MG63 (cell line): ENCODE data around the gene CIAO2B. TPM values are rescaled to one million over a fixed set of nuclear protein-coding genes. Genes with fewer than 3 reads are reported as not detected.

Source experiments
- DNase-seq: peaks from one replicate; pipeline ENCODE4 v3.0.0-alpha.2; 2020
- H3K27me3 ChIP-seq: fragments of 250-450 bp; sonication (Bioruptor Pico); 2 replicates; pipeline ENCODE4 v1.5.1; 2020; ENCODE audit warnings: mild to moderate bottlenecking, moderate library complexity
- H3K36me3 ChIP-seq: fragments of 250-450 bp; sonication (Bioruptor Pico); 2 replicates; pipeline ENCODE4 v1.5.1; 2020; ENCODE audit warnings: mild to moderate bottlenecking, moderate library complexity
- H3K4me3 ChIP-seq: fragments of 250-450 bp; sonication (Bioruptor Pico); 2 replicates; pipeline ENCODE4 v1.5.1; 2020; ENCODE audit warnings: mild to moderate bottlenecking, moderate library complexity
- H3K9me3 ChIP-seq: fragments of 250-450 bp; sonication (Bioruptor Pico); 2 replicates; pipeline ENCODE4 v1.5.1; 2020; ENCODE audit warnings: mild to moderate bottlenecking, moderate library complexity
- total RNA-seq: library from RNA; depleted of rRNA; stranded (reverse); fragments of >200 nt; shearing (Covaris generic); gene quantifications from 2 replicates; pipeline ENCODE4 v1.2.3, GENCODE V29; 2014; ENCODE audit warnings: low replicate concordance

Gene CIAO2B
- total RNA-seq, 1 experiment from 2014 or later = 125 TPM

- Histone ChIP-seq H3K27me3 (no peaks in the 10 kb centered on the region), H3K4me3 (no peak overlapping the region), H3K36me3 (no peaks in the 10 kb centered on the region), H3K9me3 (no peaks in the 10 kb centered on the region)
- DNase-seq = no peak
Measured at GRCh38 chr16:66917741-66918140, 16.5 kb downstream of the CIAO2B start.

- Histone ChIP-seq H3K4me3 (no peak overlapping the region), H3K9me3 (no peaks in the 10 kb centered on the region), H3K27me3 (no peaks in the 10 kb centered on the region), H3K36me3 (no peaks in the 10 kb centered on the region)
- DNase-seq = no peak
Measured at GRCh38 chr16:66916518-66916917, 17.7 kb downstream of the CIAO2B start.

DNA sequence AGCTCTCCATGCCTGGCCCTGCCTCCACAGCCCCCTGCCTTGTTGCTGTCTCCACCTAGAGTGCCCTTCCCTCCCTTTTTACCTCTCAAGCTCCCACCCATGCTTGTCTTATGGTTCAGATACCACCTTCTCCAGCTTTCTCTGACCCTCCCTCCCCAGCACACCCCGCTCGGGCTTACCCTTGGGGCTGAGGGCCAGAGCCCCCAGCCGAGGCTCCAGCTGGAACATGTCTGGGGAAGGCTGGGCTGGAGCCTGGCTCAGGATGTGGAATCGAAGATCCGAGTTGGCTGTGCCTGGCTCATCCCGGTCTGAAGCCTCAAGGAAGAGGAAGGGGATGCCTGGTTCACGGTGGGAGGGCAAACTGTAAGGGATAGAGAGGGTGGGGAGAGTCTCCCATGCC lies 19.2 kb downstream of the CIAO2B start:
- DNase-seq = no peak
- H3K4me3 ChIP-seq = no peak overlapping the region
- H3K36me3 ChIP-seq = no peaks in the 10 kb centered on the region
- H3K9me3 ChIP-seq = no peaks in the 10 kb centered on the region
- H3K27me3 ChIP-seq = no peaks in the 10 kb centered on the region

- DNase-seq = no peak
- no peaks in the 10 kb centered on the region for H3K9me3 ChIP-seq
- no peak overlapping the region for H3K4me3 ChIP-seq
- no peaks in the 10 kb centered on the region for H3K27me3 ChIP-seq
- no peaks in the 10 kb centered on the region for H3K36me3 ChIP-seq
Measured at GRCh38 chr16:66914541-66914940, 19.7 kb downstream of the CIAO2B start.

DNA sequence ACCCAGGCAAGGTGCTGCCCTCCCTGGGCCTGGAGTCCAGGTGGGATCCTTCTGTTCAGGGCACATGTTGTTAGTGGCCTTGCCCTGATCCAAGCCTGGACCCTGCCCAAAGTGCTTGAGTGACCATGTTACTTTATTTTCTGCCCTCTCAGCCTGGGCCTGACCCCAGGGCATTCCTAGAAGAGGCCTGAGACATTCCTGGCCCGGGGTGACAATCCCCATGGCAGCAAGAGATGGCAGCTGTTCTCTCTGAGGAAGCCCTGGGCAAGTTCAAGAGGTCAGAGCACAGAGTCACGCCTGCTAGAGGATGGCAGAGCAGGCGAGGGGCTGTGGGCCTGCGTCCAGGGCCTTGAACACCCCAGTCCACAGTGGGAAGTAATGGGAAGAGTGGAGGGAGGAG lies 20.5 kb downstream of the CIAO2B start:
- H3K27me3 ChIP-seq = no peaks in the 10 kb centered on the region
- no peak for DNase-seq
- H3K36me3 ChIP-seq = no peaks in the 10 kb centered on the region
- no peaks in the 10 kb centered on the region for H3K9me3 ChIP-seq
- no peak overlapping the region for H3K4me3 ChIP-seq

- no peaks in the 10 kb centered on the region for H3K36me3 ChIP-seq
- H3K4me3 ChIP-seq = no peak overlapping the region
- no peaks in the 10 kb centered on the region for H3K9me3 ChIP-seq
- no peak for DNase-seq
- no peaks in the 10 kb centered on the region for H3K27me3 ChIP-seq
Measured at GRCh38 chr16:66913081-66913480, 21.1 kb downstream of the CIAO2B start.

DNA sequence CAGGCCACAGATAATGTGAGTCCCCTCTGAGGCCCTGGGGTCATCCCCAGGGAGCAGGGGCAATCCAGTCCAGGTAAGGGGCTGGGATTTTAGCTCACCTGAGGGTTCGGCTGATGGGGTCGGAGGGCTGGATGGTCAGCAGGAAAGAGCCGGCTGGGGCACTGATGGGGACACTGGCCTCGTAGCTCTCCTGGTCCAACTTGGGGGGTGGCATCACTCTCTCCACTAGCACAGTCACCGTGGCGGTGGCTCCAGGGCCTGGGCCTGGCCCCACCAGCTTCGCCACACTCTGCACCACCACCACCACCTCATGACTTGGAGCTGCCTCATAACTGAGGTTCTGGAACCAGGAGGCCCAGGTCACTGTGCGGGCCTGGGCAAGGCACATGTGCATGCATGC lies 22.4 kb downstream of the CIAO2B start:
- no peak for DNase-seq
- Histone ChIP-seq H3K36me3 (no peaks in the 10 kb centered on the region), H3K9me3 (no peaks in the 10 kb centered on the region), H3K4me3 (no peak overlapping the region), H3K27me3 (no peaks in the 10 kb centered on the region)

DNA sequence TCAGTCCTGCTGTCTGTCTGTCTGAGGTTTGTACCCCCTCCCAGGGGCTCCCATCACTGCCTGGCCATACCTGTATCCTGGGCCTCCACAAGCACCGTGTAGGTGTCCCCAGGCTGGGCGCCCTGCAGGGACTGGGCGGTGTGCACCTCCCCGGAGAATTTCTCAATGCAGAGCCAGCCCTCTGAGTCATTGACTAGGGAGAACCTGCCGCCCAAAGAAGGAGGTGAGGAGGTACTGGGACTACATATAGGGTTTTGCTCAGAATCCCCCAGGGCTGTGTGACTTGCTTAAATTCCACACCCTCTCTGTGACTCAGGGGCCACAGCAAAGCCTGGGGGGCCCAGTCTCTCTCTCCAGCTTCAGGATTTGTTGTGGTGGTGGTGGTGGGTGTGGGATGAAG lies 23.1 kb downstream of the CIAO2B start:
- H3K36me3 ChIP-seq = no peaks in the 10 kb centered on the region
- no peak overlapping the region for H3K4me3 ChIP-seq
- DNase-seq = no peak
- no peaks in the 10 kb centered on the region for H3K9me3 ChIP-seq
- H3K27me3 ChIP-seq = no peaks in the 10 kb centered on the region

GRCh38 chr16:66910175-66910940 lies 23.8 kb downstream of the CIAO2B start:
- no peaks in the 10 kb centered on the region for H3K27me3 ChIP-seq
- no peak for DNase-seq
- H3K36me3 ChIP-seq = no peaks in the 10 kb centered on the region
- H3K4me3 ChIP-seq = no peak overlapping the region
- no peaks in the 10 kb centered on the region for H3K9me3 ChIP-seq

GRCh38 chr16:66908762-66909559 lies 25.2 kb downstream of the CIAO2B start:
- Histone ChIP-seq H3K4me3 (no peak overlapping the region), H3K36me3 (no peaks in the 10 kb centered on the region), H3K27me3 (no peaks in the 10 kb centered on the region), H3K9me3 (no peaks in the 10 kb centered on the region)
- no peak for DNase-seq

- no peaks in the 10 kb centered on the region for H3K36me3 ChIP-seq
- no peak overlapping the region for H3K4me3 ChIP-seq
- no peak for DNase-seq
- no peaks in the 10 kb centered on the region for H3K9me3 ChIP-seq
- no peaks in the 10 kb centered on the region for H3K27me3 ChIP-seq
Measured at GRCh38 chr16:66908116-66908515, 26.1 kb downstream of the CIAO2B start.

DNA sequence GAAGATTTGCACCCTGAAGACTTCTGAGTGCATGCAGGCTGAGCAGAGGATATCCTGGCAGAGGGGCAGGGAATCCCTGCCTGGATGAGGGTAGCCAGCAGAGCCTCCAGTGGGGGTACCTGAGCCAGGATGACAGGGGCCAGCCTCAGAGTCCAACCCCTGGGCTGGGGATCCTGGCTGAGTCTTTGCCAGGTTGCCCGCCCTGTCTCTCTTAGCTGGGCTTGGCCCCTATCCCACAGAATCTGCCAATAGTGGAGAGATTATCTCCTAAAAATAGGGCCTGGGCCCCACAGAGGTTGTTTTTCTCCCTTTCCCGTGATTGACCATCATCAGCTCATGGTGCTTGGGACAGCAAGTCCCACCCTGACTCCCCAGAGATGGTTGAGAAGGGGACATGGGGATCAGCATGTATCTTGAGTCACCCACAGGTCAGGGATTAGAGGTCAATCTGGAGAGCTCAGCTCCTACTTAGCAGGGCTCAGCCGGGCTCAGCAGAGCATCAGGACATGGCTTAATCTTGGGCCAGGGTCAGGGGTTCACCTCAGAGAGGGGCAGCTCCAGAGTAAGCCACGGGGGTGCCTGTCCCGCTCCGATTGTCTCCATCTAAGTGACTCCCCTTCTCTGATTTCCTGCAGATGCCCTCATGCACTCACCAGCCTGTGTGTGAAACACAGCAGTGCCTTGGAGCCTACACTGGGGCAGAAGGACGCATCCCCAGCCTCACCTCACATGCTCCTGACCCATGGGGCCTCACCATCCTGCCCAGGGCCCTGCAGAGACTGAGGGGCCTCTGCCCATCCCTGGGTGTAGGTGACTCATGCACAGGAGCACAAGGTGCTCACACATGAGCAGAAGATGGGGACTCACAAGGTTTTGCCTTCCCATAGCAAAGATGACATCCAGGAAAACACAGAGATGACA lies 27.0 kb downstream of the CIAO2B start:
- Histone ChIP-seq H3K36me3 (no peaks in the 10 kb centered on the region), H3K4me3 (no peak overlapping the region), H3K27me3 (no peaks in the 10 kb centered on the region), H3K9me3 (no peaks in the 10 kb centered on the region)
- DNase-seq = no peak

DNA sequence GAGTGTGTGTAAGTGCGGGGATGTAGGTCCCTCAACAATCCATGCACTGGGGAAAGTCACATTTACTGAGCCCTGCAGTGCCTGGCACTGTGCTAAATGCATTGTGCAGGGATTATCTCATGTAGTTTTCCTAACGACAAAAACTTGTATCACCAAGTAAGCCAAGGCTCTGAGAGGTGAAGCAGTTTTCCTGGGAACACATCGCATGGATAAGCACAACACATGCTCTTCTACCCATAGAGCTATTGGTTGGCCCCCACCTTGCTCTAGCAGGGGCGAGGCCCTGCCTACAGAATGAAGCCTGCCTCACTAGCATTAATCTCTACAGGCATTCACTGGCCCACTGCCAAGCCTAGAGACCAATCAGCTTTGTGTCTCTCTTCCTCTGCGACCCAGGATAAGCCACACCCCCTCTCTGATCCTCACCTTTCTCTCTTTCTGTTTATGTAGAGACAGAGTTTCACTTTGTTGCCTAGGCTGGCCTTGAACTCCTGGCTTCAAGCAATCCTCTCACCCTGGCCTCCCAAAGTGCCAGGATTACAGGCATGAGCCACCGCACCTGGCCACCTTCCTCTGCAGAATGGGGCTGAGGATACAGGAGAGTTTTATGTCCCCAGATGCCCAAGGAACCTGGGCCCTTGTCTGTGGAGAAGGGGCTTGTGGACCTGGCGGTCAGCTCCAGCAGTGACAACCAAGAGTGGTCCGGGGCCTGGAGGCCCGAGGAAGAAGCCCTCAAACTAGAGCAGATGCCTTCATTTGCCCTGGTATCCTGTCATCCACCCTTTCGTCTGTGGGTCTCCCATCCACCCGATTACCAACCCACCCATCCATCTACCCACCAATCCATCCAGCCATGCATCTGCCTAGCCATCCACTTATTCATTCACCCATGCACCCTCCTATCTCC lies 28.3 kb downstream of the CIAO2B start:
- no peaks in the 10 kb centered on the region for H3K27me3 ChIP-seq
- H3K9me3 ChIP-seq = no peaks in the 10 kb centered on the region
- no peak for DNase-seq
- H3K36me3 ChIP-seq = no peaks in the 10 kb centered on the region
- no peak overlapping the region for H3K4me3 ChIP-seq

DNA sequence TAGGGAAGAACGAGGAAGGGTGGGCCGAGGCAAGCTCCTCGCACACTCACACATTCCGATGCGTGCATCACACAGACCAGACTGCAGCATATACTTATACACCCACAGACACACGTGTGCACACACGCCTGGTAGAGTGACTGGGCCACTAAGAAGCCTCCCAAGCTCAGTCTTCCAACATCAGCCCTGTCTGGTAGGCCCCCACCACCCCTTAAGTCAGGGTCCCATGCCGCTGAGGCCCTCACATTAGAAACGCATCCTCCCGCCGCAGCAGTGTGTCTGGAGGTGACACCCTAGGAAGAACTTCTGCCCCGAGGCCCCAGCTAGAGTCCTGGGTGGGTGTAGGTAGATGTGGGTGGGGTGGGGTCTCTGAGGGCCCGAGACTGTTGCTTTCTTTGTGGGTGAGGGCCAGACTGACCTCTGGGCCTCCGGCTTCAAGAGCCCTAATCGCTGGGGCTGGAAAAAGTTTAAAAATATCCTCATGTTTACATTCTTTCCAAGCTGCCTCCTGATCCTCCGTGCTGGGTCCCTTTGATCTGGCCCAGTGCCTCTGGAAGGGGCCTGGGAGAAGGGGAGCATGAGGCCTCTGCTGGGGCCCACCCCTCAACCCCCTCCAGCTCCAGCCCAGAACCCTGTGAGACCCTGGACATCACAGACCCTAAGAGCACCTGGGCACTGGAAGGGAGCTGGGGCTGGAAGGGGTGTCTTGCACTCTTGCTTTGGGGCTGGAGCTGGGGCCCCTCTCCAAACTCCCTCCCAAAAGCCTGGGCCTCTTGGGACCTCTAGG lies 29.2 kb downstream of the CIAO2B start:
- Histone ChIP-seq H3K27me3 (no peaks in the 10 kb centered on the region), H3K9me3 (no peaks in the 10 kb centered on the region), H3K36me3 (no peaks in the 10 kb centered on the region), H3K4me3 (no peak overlapping the region)
- no peak for DNase-seq

GRCh38 chr16:66904428-66904845 lies 29.8 kb downstream of the CIAO2B start:
- DNase-seq = no peak
- Histone ChIP-seq H3K4me3 (no peak overlapping the region), H3K9me3 (no peaks in the 10 kb centered on the region), H3K36me3 (no peaks in the 10 kb centered on the region), H3K27me3 (no peaks in the 10 kb centered on the region)
